ENCODE measurements around the gene NAALADL2. TPM values are rescaled to one million over a fixed set of nuclear protein-coding genes. Genes with fewer than 3 reads are reported as not detected.

NAALADL2 gene
- total and polyA plus RNA-seq, 2 of the 8 experiments (the other 6 are each of a cell fraction or from before 2014, with no cell fraction given) = 0.12 to 0.22 TPM

DNA sequence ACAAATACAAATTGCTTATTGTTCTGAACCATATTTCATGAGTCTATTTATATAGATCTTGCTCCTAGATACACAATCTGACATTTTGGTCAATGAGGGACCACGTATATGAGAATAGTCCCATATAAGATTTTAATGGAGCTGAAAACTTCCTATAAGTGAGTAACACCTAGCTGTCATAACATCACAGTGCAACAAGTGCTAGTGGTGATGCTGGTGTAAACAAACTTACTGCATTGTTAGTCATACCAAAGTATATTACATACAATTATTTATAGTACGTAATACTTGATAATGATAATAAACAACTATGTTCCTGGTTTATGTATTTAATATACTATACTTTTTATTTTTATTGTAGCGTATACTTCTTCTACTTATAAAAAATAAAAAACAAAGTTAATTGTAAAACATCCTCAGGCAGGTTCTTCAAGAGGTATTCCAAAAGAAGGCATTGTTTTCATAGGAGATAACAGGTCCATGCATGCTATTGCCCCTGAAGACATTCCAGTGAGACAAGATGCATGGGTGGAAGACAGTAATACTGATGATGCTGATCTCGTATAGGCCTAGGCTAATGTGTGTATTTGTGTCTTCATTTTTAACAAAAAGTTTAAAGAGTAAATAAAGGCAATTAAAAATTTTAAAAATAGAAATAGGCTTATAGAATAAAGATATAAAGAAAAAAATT lies 46.8 kb upstream of the NAALADL2 start:
- H3K36me3 ChIP-seq (ENCODE audit: control insufficient read depth in 2 of 4, insufficient read depth in 4 of 4, low read length in 3 of 4) = no peaks in the 10 kb centered on the region
- H4K8ac ChIP-seq (ENCODE audit: extremely low read depth, insufficient read depth, low read length) = no peak overlapping the region
- WGBS, 2 experiments (ENCODE audit: extremely low coverage in 1 of 2, insufficient coverage in 1 of 2, insufficient read length in 1 of 2, insufficient replicate concordance in 2 of 2, low coverage in 1 of 2, low lambda C conversion rate in 2 of 2, missing lambda C conversion rate in 1 of 2) = 92% methylated on average over 4 of the region's 4 CpGs; no CpG with 5 or more reads in 1 of the 2 experiments
- H4K91ac ChIP-seq (replicated peaks; ENCODE audit: insufficient read length, low read length) = no peak overlapping the region
- no peak overlapping the region for H2AFZ ChIP-seq (ENCODE audit: low read length)
- no peaks in the 10 kb centered on the region for H3K4me1 ChIP-seq (replicated peaks in 1 of 4; ENCODE audit: control insufficient read depth in 3 of 4, insufficient read depth in 4 of 4, low read length in 3 of 4)
- no peaks in the 10 kb centered on the region for H4K20me1 ChIP-seq (replicated peaks in 1 of 2; ENCODE audit: control insufficient read depth in 1 of 2, insufficient read depth in 2 of 2, low read length in 2 of 2)
- H2AK5ac ChIP-seq (ENCODE audit: low read depth, low read length) = no peak overlapping the region
- no peaks in the 10 kb centered on the region for H3K27me3 ChIP-seq (replicated peaks in 1 of 4; ENCODE audit: control insufficient read depth in 3 of 4, extremely low read depth in 1 of 4, insufficient read depth in 3 of 4, low read length in 3 of 4)
- H3K56ac ChIP-seq (replicated peaks; ENCODE audit: insufficient read length, low read depth, low read length) = no peak overlapping the region
- no peaks in the 10 kb centered on the region for H3K79me1 ChIP-seq (ENCODE audit: low read depth, low read length)
- no peak overlapping the region for H2BK120ac ChIP-seq (replicated peaks; ENCODE audit: low read depth, low read length)
- no peak overlapping the region for H2BK5ac ChIP-seq (ENCODE audit: low read depth, low read length)
- CTCF ChIA-PET (ENCODE audit: partially characterized antibody) = no interaction called here
- H3K4me2 ChIP-seq (ENCODE audit: insufficient read depth in 1 of 2, low read depth in 2 of 2, low read length in 2 of 2) = no peak overlapping the region
- no peak for DNase-seq (ENCODE audit: low read depth in 1 of 2, low spot score in 2 of 2)
- H3K9ac ChIP-seq (replicated peaks in 1 of 4; ENCODE audit: extremely low read depth in 1 of 4, low read depth in 3 of 4, low read length in 3 of 4) = no peak overlapping the region
- H3K27ac ChIP-seq (ENCODE audit: low read depth, low read length) = no peak overlapping the region
- H3K4me3 ChIP-seq (ENCODE audit: extremely low read depth in 1 of 4, insufficient read depth in 2 of 4, low read depth in 3 of 4, low read length in 4 of 4) = no peak overlapping the region
- no peaks in the 10 kb centered on the region for H3K23me2 ChIP-seq (ENCODE audit: low read depth, low read length)
- no peak overlapping the region for H3K4ac ChIP-seq (replicated peaks; ENCODE audit: insufficient read length, low read depth, low read length)
- no peaks in the 10 kb centered on the region for H3K9me3 ChIP-seq (ENCODE audit: insufficient read depth in 2 of 2, low read depth in 1 of 2, low read length in 1 of 2)
- H2BK15ac ChIP-seq (ENCODE audit: low read length) = no peak overlapping the region
- no peaks in the 10 kb centered on the region for H3K79me2 ChIP-seq (ENCODE audit: control insufficient read depth in 1 of 2, insufficient read depth in 2 of 2, low read length in 2 of 2)
- H2BK12ac ChIP-seq (ENCODE audit: low read depth, low read length) = no peak overlapping the region
- FAIRE-seq = no peak
- H3K23ac ChIP-seq (ENCODE audit: insufficient read length) = no peak overlapping the region
- H4K5ac ChIP-seq (ENCODE audit: insufficient read length, low read depth, low read length) = no peak overlapping the region
- no peak overlapping the region for H3K14ac ChIP-seq (ENCODE audit: insufficient read length)
- no peak overlapping the region for H2BK20ac ChIP-seq (ENCODE audit: low read length)
- H3K18ac ChIP-seq (ENCODE audit: extremely low read depth, low read length) = no peak overlapping the region
- POLR2A ChIA-PET (ENCODE audit: partially characterized antibody) = no interaction called here
- TF ChIP-seq TBP (IDR thresholded peaks at IDR 0.05; ENCODE audit: low read depth, low read length) = no peak
- TF ChIP-seq CHD2 (IDR thresholded peaks at IDR 0.05; ENCODE audit: low read length) = no peak
